GM23338 (cell line): ENCODE data around the gene SOX11. TPM values are rescaled to one million over a fixed set of nuclear protein-coding genes. Genes with fewer than 3 reads are reported as not detected.

Experiments
- ATAC-seq: fragments of 200-7000 bp; cut with Tn5 transposase; 3 replicates; pipeline ENCODE4 v1.9.1; 2020
- DNase-seq: peaks from one replicate; pipeline ENCODE4 v3.0.0-alpha.2; 2015; ENCODE audit warnings: low spot score
- H2AFZ ChIP-seq: fragments of 200-600 bp; sonication (generic); 2 replicates; pipeline ENCODE4 v1.8.0; 2016; ENCODE audit warnings: antibody characterized with exemption, mild to moderate bottlenecking, moderate library complexity
- H3F3A ChIP-seq: fragments of 200-600 bp; sonication (generic); replicated peaks from 2 replicates; pipeline ENCODE4 v1.8.0; 2017; ENCODE audit warnings: antibody characterized with exemption, mixed run types, low read depth
- H3K27ac ChIP-seq: fragments of 200-600 bp; sonication (generic); 2 replicates; pipeline ENCODE4 v1.6.1; 2016; ENCODE audit warnings: low read depth
- H3K27me3 ChIP-seq: fragments of 200-600 bp; sonication (generic); 2 replicates; pipeline ENCODE4 v1.8.0; 2016; ENCODE audit warnings: mild to moderate bottlenecking, mixed run types, moderate library complexity; ENCODE audit not compliant: insufficient read depth
- H3K36me3 ChIP-seq: fragments of 200-600 bp; sonication (generic); 2 replicates; pipeline ENCODE4 v1.8.0; 2016; ENCODE audit warnings: mild to moderate bottlenecking; ENCODE audit not compliant: insufficient read depth
- H3K4me1 ChIP-seq: fragments of 200-600 bp; sonication (generic); 2 replicates; pipeline ENCODE4 v1.8.0; 2016; ENCODE audit warnings: mild to moderate bottlenecking, moderate library complexity; ENCODE audit not compliant: insufficient read depth
- H3K4me2 ChIP-seq: fragments of 200-600 bp; sonication (generic); 2 replicates; pipeline ENCODE4 v1.7.1; 2017; ENCODE audit warnings: mixed run types
- H3K4me3 ChIP-seq: fragments of 200-600 bp; sonication (generic); 2 replicates; pipeline ENCODE4 v1.6.1; 2016; ENCODE audit warnings: mixed run types
- H3K79me2 ChIP-seq: fragments of 200-600 bp; sonication (generic); replicated peaks from 2 replicates; pipeline ENCODE4 v1.8.0; 2017; ENCODE audit warnings: mild to moderate bottlenecking; ENCODE audit not compliant: insufficient read depth
- H3K9me2 ChIP-seq: fragments of 200-600 bp; sonication (generic); 2 replicates; pipeline ENCODE4 v1.8.0; 2017; ENCODE audit not compliant: insufficient read depth
- H4K20me1 ChIP-seq: fragments of 200-600 bp; sonication (generic); replicated peaks from 2 replicates; pipeline ENCODE4 v1.8.0; 2017; ENCODE audit warnings: mild to moderate bottlenecking; ENCODE audit not compliant: insufficient read depth
- H3K27ac Mint-ChIP-seq: 2 replicates; pipeline ENCODE4 v1.8.0; 2020; ENCODE audit warnings: inconsistent platforms, mild to moderate bottlenecking, moderate library complexity, mixed read lengths
- H3K27me3 Mint-ChIP-seq: 3 replicates; pipeline ENCODE4 v1.8.0; 2022; ENCODE audit warnings: low read depth, mild to moderate bottlenecking, moderate library complexity, mixed read lengths, inconsistent platforms; ENCODE audit not compliant: insufficient read depth, poor library complexity
- H3K36me3 Mint-ChIP-seq: 3 replicates; pipeline ENCODE4 v1.8.0; 2021; ENCODE audit warnings: low read depth, mild to moderate bottlenecking, inconsistent platforms, moderate library complexity, mixed read lengths
- H3K4me1 Mint-ChIP-seq: 3 replicates; pipeline ENCODE4 v1.8.0; 2020; ENCODE audit warnings: mild to moderate bottlenecking, inconsistent platforms, mixed read lengths
- H3K4me3 Mint-ChIP-seq: 3 replicates; pipeline ENCODE4 v1.8.0; 2021; ENCODE audit warnings: moderate library complexity, mild to moderate bottlenecking, inconsistent platforms, mixed read lengths
- H3K9me3 Mint-ChIP-seq: 3 replicates; pipeline ENCODE4 v1.8.0; 2020; ENCODE audit warnings: moderate library complexity, mild to moderate bottlenecking, inconsistent platforms, mixed read lengths
- EZH2 ChIP-seq: fragments of 200-600 bp; sonication (generic); IDR thresholded peaks from one replicate; pipeline ENCODE4 v1.8.0; 2017; ENCODE audit warnings: antibody characterized with exemption, mild to moderate bottlenecking, low read depth; ENCODE audit not compliant: unreplicated experiment
- EZH2phosphoT487 ChIP-seq: fragments of 200-600 bp; sonication (generic); IDR thresholded peaks from one replicate; pipeline ENCODE4 v1.8.1; 2018; ENCODE audit warnings: antibody characterized with exemption; ENCODE audit not compliant: unreplicated experiment
- JUNB ChIP-seq: IDR thresholded peaks from one replicate; pipeline ENCODE4 v1.6.1; 2016; ENCODE audit warnings: antibody characterized with exemption; ENCODE audit not compliant: unreplicated experiment
- NANOG ChIP-seq: IDR thresholded peaks from 2 replicates; pipeline ENCODE4 v1.6.1; 2016; ENCODE audit warnings: antibody characterized with exemption, borderline replicate concordance
- POLR2AphosphoS5 ChIP-seq: IDR thresholded peaks from 2 replicates; pipeline ENCODE4 v1.6.1; 2016; ENCODE audit warnings: antibody characterized with exemption, low read depth
- STAT1 ChIP-seq: IDR thresholded peaks from one replicate; pipeline ENCODE4 v1.6.1; 2016; ENCODE audit warnings: antibody characterized with exemption; ENCODE audit not compliant: unreplicated experiment
- ZNF114 ChIP-seq: fragments of 250-450 bp; sonication (Bioruptor Pico); IDR thresholded peaks from 2 replicates; pipeline ENCODE4 v1.5.0; 2020; ENCODE audit warnings: mild to moderate bottlenecking, moderate library complexity
- ZNF331 ChIP-seq: fragments of 250-450 bp; sonication (Bioruptor Pico); IDR thresholded peaks from 2 replicates; pipeline ENCODE4 v1.5.0; 2020; ENCODE audit warnings: low read depth, mild to moderate bottlenecking, moderate library complexity
- polyA plus RNA-seq: library from polyadenylated mRNA; unstranded; fragments of >200 nt; fragmentation: Nextera tagmentation; extraction: Ambion mirVana; gene quantifications from 2 replicates; pipeline ENCODE4 v1.2.1, GENCODE V29; 2016
- total RNA-seq: library from RNA; depleted of rRNA; stranded (reverse); fragments of >200 nt; shearing (Covaris generic); gene quantifications from 2 replicates; pipeline ENCODE4 v1.2.3, GENCODE V29; 2014
- TF ChIP-seq, protein P1 (sequence below), 2 experiments: fragments of 200-600 bp in 1 of 2; sonication (generic) in 1 of 2; conservative IDR thresholded peaks; 2 replicates each; pipeline versions ENCODE4 v1.5.1 to v1.6.1; 2016 to 2017; ENCODE audit warnings: antibody characterized with exemption in 2 of 2, low read depth in 2 of 2, mild to moderate bottlenecking in 2 of 2, moderate library complexity in 1 of 2
- TF ChIP-seq, protein P2 (sequence below): IDR thresholded peaks from 2 replicates; pipeline ENCODE4 v1.6.1; 2016; ENCODE audit warnings: antibody characterized with exemption
- TF ChIP-seq, protein P3 (sequence below): IDR thresholded peaks from one replicate; pipeline ENCODE4 v1.6.1; 2018; ENCODE audit warnings: antibody characterized with exemption; ENCODE audit not compliant: unreplicated experiment

SOX11 gene
- total and polyA plus RNA-seq, 2 experiments from 2014 or later = 26.5 to 33.2 TPM

DNA sequence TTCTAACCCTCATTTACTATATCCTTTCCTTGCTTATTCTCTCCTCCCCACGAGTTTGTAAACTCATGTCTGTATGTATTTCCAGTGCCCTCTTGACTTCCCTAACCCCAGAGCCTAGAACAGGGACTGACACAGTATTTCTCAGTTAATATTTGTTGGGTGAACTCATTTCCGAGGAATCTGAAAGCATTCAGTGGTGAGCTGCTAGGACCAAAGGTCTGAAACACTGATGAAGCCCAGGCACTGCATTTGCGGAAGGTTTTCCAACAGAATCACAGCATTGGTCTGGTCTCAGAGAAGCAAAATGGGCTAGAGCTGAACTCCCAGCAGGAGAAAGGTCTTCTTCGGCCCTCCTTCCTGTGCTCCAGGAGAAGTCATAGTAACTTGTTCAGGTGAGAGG lies 56.8 kb downstream of the SOX11 start:
- no peak for TF ChIP-seq ZNF114 (CRISPR knock-in tag)
- TF ChIP-seq, protein P1, sequence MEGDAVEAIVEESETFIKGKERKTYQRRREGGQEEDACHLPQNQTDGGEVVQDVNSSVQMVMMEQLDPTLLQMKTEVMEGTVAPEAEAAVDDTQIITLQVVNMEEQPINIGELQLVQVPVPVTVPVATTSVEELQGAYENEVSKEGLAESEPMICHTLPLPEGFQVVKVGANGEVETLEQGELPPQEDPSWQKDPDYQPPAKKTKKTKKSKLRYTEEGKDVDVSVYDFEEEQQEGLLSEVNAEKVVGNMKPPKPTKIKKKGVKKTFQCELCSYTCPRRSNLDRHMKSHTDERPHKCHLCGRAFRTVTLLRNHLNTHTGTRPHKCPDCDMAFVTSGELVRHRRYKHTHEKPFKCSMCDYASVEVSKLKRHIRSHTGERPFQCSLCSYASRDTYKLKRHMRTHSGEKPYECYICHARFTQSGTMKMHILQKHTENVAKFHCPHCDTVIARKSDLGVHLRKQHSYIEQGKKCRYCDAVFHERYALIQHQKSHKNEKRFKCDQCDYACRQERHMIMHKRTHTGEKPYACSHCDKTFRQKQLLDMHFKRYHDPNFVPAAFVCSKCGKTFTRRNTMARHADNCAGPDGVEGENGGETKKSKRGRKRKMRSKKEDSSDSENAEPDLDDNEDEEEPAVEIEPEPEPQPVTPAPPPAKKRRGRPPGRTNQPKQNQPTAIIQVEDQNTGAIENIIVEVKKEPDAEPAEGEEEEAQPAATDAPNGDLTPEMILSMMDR (conservative IDR thresholded peaks at IDR 0.05; ENCODE audit: low read depth in 2 of 2) = no peak
- TF ChIP-seq, protein P2, sequence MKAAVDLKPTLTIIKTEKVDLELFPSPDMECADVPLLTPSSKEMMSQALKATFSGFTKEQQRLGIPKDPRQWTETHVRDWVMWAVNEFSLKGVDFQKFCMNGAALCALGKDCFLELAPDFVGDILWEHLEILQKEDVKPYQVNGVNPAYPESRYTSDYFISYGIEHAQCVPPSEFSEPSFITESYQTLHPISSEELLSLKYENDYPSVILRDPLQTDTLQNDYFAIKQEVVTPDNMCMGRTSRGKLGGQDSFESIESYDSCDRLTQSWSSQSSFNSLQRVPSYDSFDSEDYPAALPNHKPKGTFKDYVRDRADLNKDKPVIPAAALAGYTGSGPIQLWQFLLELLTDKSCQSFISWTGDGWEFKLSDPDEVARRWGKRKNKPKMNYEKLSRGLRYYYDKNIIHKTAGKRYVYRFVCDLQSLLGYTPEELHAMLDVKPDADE = no peak
- TF ChIP-seq EZH2phosphoT487 = no peak
- H3K4me2 ChIP-seq = no peak overlapping the region
- H2AFZ ChIP-seq = no peak overlapping the region
- peaks cover 19% of the 10 kb centered on the region for H3K4me1 ChIP-seq
- Mint-ChIP-seq H3K27ac (no peak overlapping the region), H3K36me3 (no peaks in the 10 kb centered on the region; the same call in 2 of the 3 replicates), H3K27me3 (peaks cover 8% of the 10 kb centered on the region), H3K4me3 (no peak overlapping the region), H3K9me3 (no peaks in the 10 kb centered on the region; the same call in 1 of the 3 replicates), H3K4me1 (peaks cover 18% of the 10 kb centered on the region)
- no peaks in the 10 kb centered on the region for H3K27me3 ChIP-seq
- no peak for DNase-seq
- H3K4me3 ChIP-seq = no peak overlapping the region
- H3K79me2 ChIP-seq = no peaks in the 10 kb centered on the region
- H4K20me1 ChIP-seq = no peaks in the 10 kb centered on the region
- ATAC-seq = no peak
- no peaks in the 10 kb centered on the region for H3K36me3 ChIP-seq
- H3F3A ChIP-seq = no peaks in the 10 kb centered on the region
- H3K27ac ChIP-seq = no peak overlapping the region
- peaks cover 15% of the 10 kb centered on the region; the same call in 1 of the 2 replicates for H3K9me2 ChIP-seq

DNA sequence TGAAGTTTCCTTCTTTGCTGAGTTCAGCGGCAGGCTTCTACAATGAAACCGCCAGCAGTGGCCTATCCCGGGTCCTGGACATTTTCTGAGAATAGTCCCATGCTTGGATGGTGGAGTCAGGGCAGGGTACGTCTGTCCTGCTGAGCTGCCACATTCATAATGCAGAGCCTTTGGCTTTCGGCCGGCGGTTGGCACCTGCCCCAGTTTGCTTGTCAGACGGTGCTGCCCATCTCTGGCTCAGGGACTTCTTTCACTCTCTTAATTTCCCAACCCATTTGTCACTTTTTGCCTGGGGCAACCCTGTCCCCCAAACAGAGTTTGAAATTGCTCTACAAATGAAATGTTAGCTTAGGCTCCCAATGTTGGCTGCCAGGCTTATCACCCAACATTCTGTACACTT lies 57.2 kb downstream of the SOX11 start:
- H3K36me3 Mint-ChIP-seq = no peaks in the 10 kb centered on the region; the same call in 2 of the 3 replicates
- TF ChIP-seq, protein P3, sequence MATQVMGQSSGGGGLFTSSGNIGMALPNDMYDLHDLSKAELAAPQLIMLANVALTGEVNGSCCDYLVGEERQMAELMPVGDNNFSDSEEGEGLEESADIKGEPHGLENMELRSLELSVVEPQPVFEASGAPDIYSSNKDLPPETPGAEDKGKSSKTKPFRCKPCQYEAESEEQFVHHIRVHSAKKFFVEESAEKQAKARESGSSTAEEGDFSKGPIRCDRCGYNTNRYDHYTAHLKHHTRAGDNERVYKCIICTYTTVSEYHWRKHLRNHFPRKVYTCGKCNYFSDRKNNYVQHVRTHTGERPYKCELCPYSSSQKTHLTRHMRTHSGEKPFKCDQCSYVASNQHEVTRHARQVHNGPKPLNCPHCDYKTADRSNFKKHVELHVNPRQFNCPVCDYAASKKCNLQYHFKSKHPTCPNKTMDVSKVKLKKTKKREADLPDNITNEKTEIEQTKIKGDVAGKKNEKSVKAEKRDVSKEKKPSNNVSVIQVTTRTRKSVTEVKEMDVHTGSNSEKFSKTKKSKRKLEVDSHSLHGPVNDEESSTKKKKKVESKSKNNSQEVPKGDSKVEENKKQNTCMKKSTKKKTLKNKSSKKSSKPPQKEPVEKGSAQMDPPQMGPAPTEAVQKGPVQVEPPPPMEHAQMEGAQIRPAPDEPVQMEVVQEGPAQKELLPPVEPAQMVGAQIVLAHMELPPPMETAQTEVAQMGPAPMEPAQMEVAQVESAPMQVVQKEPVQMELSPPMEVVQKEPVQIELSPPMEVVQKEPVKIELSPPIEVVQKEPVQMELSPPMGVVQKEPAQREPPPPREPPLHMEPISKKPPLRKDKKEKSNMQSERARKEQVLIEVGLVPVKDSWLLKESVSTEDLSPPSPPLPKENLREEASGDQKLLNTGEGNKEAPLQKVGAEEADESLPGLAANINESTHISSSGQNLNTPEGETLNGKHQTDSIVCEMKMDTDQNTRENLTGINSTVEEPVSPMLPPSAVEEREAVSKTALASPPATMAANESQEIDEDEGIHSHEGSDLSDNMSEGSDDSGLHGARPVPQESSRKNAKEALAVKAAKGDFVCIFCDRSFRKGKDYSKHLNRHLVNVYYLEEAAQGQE = no peak
- TF ChIP-seq, protein P1 (conservative IDR thresholded peaks at IDR 0.05; ENCODE audit: low read depth in 2 of 2) = no peak
- TF ChIP-seq ZNF331 (CRISPR knock-in tag) (no peak), JUNB (no peak), STAT1 (no peak), NANOG (no peak), POLR2AphosphoS5 (no peak), EZH2phosphoT487 (no peak), EZH2 (no peak)
- TF ChIP-seq, protein P2 = no peak

More for the DNA sequence above, 57.2 kb downstream of the SOX11 start:
- Histone ChIP-seq H3K4me3 (no peak overlapping the region), H3K27ac (no peak overlapping the region), H3K9me2 (peaks cover 15% of the 10 kb centered on the region; the same call in 1 of the 2 replicates), H3K36me3 (no peaks in the 10 kb centered on the region), H3K27me3 (no peaks in the 10 kb centered on the region), H2AFZ (no peak overlapping the region), H3K4me2 (no peak overlapping the region), H4K20me1 (no peaks in the 10 kb centered on the region), H3F3A (no peaks in the 10 kb centered on the region), H3K79me2 (no peaks in the 10 kb centered on the region), H3K4me1 (peaks cover 15% of the 10 kb centered on the region)
- DNase-seq = no peak
- no peak for ATAC-seq
- Mint-ChIP-seq H3K27ac (no peak overlapping the region), H3K9me3 (no peaks in the 10 kb centered on the region; the same call in 1 of the 3 replicates), H3K4me1 (peaks cover 14% of the 10 kb centered on the region), H3K27me3 (peaks cover 8% of the 10 kb centered on the region), H3K4me3 (no peak overlapping the region)
